NT2/D1 (cell line): ENCODE measurements around the gene KIF21B.
"Not testable (repeated sequence)": the region's sequence is repeated elsewhere in the genome, so short reads cannot be mapped to it uniquely, and the experiment has no call there.

ENCODE experiments used
- DNase-seq: peaks from one replicate; pipeline ENCODE4 v3.0.0-alpha.2; 2011; ENCODE audit warnings: low read depth, low spot score
- H3K27me3 ChIP-seq: 2 replicates; pipeline ENCODE4 v1.6.0; 2011; ENCODE audit warnings: mild to moderate bottlenecking; ENCODE audit not compliant: insufficient read length, insufficient read depth
- H3K36me3 ChIP-seq: 2 replicates; pipeline ENCODE4 v1.6.1; 2011; ENCODE audit warnings: mild to moderate bottlenecking, low read length, mixed read lengths; ENCODE audit not compliant: insufficient read depth, insufficient read length
- H3K4me1 ChIP-seq: 2 replicates; pipeline ENCODE4 v1.5.1; 2011; ENCODE audit not compliant: insufficient read depth, insufficient read length
- H3K4me3 ChIP-seq: 2 replicates; pipeline ENCODE4 v1.5.1; 2011; ENCODE audit warnings: low read depth; ENCODE audit not compliant: insufficient read length
- H3K9ac ChIP-seq: 2 replicates; pipeline ENCODE4 v1.6.0; 2011; ENCODE audit warnings: low read depth; ENCODE audit not compliant: insufficient read length
- H3K9me3 ChIP-seq: 2 replicates; pipeline ENCODE4 v1.5.1; 2011; ENCODE audit warnings: mild to moderate bottlenecking, low read length; ENCODE audit not compliant: insufficient read depth
- SUZ12 ChIP-seq: IDR thresholded peaks from 2 replicates; pipeline ENCODE4 v1.6.1; 2011; ENCODE audit not compliant: insufficient read length, insufficient read depth; ENCODE audit errors: extremely low read depth
- YY1 ChIP-seq: IDR thresholded peaks from 2 replicates; pipeline ENCODE4 v1.6.1; 2011; ENCODE audit not compliant: insufficient read length, insufficient read depth
- ZNF274 ChIP-seq: IDR thresholded peaks from 2 replicates; pipeline ENCODE4 v1.6.1; 2011; ENCODE audit warnings: mild to moderate bottlenecking, low read depth, low read length

KIF21B gene

DNA sequence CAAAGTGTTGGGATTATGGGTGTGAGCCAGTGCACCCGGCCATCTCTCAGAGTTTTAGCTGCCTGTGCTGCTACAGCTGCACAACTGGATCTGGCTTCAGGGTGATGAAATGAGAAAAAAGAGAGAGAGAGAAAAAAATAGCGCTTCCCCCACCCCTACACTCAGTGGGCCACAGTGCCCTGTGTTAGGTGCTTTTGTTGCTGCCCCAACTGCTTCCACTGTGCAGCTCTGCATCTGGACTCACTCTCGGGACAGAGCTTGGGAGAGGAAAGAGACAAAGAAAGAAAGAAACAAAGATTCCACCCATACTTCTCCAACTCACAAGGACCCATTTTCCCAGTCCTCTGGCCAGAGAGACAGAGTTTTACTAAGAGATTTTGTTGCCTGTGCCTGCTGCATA, 78.4 kb downstream of the KIF21B start:
- no peak overlapping the region for H3K4me3 ChIP-seq
- no peak for DNase-seq
- H3K27me3 ChIP-seq = no peaks in the 10 kb centered on the region
- TF ChIP-seq ZNF274 (no peak), SUZ12 (no peak), YY1 (no peak)
- no peaks in the 10 kb centered on the region for H3K4me1 ChIP-seq
- H3K9me3 ChIP-seq = peaks cover 16% of the 10 kb centered on the region; the same call in 1 of the 2 replicates
- H3K9ac ChIP-seq = no peak overlapping the region
- H3K36me3 ChIP-seq = no peaks in the 10 kb centered on the region

DNA sequence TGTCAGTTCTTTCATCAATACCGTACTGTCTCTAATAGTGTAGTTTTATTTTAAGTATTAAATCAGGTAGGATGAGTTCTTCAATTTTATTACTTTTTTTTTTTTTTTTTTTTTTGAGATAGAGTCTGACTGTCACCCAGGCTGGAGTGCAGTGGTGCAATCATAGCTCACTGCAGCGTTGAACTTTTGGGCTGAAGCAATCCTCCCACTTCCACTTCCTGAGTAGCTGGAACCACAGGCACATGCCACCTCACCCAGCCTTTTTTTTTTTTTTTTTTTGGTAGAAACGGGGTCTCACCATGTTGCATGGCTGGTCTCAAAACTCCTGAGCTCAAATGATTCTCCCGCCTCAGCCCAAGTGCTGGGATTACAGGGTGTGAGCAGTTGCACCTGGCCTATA, 84.6 kb downstream of the KIF21B start:
- H3K27me3 ChIP-seq = no peaks in the 10 kb centered on the region
- no peak for DNase-seq
- TF ChIP-seq ZNF274 (no peak), YY1 (no peak), SUZ12 (no peak)

DNA sequence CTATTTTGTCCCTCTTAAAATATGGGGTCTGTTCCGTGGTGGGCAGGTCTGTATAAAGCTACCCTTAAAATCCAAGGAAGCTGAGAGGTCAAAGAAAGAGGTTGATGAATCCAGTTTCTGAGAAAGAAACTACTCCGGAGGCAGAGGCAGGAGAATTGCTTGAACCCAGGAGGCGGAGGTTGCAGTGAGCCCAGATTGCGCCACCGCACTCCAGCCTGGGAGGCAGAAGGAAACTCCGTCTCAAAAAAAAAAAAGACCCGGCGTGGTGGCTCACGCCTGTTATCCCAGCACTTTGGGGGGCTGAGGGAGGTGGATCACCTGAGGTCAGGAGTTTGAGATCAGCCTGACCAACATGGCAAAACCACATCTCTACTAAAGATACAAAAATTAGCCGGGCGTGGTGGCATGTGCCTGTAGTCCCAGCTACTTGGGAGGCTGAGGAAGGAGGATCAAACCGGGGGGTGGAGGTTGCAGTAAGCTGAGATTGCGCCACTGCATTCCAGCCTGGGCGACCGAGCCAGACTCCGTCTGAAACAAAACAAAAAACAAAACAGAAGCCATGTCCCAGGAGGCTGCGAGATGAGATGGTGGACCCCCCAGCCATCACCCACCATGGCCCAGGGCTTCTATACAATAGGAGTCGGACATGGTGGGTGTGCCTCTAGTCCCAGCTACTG, 88.1 kb downstream of the KIF21B start:
- DNase-seq, H3K9me3 ChIP-seq, H3K9ac ChIP-seq, H3K4me1 ChIP-seq, H3K36me3 ChIP-seq, H3K4me3 ChIP-seq, H3K27me3 ChIP-seq: not testable (repeated sequence)

More for the DNA sequence above, 84.6 kb downstream of the KIF21B start:
- Histone ChIP-seq H3K4me3 (no peak overlapping the region), H3K9ac (no peak overlapping the region), H3K9me3 (no peaks in the 10 kb centered on the region), H3K36me3 (no peaks in the 10 kb centered on the region), H3K4me1 (no peaks in the 10 kb centered on the region)

DNA sequence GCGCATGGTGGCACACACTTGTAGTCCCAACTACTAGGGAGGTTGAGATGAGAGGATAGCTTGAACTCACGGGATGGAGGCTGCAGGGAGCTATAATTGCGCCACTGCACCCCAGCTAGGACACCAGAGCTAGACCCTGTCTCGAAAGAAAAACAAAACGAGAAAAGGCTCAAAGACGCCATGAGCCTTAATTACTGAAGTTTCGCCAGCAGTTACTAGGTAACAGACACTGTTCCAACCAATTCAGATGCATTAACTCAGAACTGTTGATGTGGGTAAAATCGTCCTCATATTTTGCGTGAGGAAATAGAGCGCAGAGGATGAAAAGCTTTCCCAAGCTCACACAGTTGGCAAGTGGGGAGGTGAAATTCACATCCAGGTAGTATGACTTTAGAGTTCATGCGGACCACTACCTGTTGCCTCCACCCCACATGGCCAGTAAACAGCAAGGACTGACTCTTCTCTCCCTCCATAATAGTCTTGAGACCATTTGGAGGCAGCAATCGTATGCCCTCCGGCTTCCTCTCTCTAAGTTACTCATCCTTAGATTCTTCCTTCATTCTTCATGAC, 88.8 kb downstream of the KIF21B start:
- H3K9ac ChIP-seq = no peak overlapping the region
- no peak overlapping the region for H3K4me3 ChIP-seq
- H3K9me3 ChIP-seq = no peaks in the 10 kb centered on the region

DNA sequence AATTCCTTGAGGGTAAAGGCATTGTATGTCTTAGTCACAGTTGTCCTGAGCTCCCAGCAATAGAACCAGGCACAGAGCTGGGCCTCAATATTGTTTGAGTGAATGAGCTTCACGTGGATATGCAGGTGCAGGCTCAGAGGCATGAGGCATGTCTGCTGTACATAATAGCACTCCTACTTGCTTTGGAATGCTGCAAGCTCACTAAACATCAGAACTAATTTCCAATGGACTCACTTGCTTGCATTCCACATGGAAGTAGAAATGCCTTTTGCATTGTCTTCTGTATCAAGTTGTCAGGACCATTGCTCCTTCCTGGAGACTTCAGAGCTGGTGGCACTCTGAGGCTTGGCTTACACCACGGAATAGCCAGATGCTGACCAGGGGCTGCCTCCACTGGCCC, 91.7 kb downstream of the KIF21B start:
- Histone ChIP-seq H3K4me3 (no peak overlapping the region), H3K9me3 (no peaks in the 10 kb centered on the region), H3K9ac (no peak overlapping the region), H3K4me1 (no peaks in the 10 kb centered on the region), H3K27me3 (no peaks in the 10 kb centered on the region), H3K36me3 (no peaks in the 10 kb centered on the region)
- no peak for DNase-seq
- TF ChIP-seq YY1 (no peak), SUZ12 (no peak), ZNF274 (no peak)

More for the DNA sequence above, 88.8 kb downstream of the KIF21B start:
- no peaks in the 10 kb centered on the region for H3K36me3 ChIP-seq
- DNase-seq = no peak
- no peaks in the 10 kb centered on the region for H3K4me1 ChIP-seq
- TF ChIP-seq ZNF274 (no peak), SUZ12 (no peak), YY1 (no peak)
- H3K27me3 ChIP-seq = no peaks in the 10 kb centered on the region

DNA sequence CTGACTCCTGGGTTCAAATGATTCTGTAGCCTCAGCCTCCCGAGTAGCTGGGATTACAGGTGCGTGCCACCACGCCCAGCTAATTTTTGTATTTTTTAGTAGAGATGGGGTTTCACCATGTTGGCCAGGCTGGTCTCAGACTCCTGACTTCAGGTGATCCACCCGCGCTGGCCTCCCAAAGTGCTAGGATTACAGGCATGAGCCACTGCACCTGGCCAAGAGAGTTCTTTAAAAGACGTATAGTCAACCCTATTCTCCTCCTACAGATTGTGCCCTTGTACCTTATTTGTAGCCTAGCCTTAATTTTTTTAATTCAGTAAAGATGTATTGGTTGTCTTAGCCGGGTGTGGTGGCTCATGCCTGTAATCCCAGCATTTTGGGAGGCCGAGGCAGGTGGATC, 93.2 kb downstream of the KIF21B start:
- not testable (repeated sequence) for DNase-seq, H3K36me3 ChIP-seq

DNA sequence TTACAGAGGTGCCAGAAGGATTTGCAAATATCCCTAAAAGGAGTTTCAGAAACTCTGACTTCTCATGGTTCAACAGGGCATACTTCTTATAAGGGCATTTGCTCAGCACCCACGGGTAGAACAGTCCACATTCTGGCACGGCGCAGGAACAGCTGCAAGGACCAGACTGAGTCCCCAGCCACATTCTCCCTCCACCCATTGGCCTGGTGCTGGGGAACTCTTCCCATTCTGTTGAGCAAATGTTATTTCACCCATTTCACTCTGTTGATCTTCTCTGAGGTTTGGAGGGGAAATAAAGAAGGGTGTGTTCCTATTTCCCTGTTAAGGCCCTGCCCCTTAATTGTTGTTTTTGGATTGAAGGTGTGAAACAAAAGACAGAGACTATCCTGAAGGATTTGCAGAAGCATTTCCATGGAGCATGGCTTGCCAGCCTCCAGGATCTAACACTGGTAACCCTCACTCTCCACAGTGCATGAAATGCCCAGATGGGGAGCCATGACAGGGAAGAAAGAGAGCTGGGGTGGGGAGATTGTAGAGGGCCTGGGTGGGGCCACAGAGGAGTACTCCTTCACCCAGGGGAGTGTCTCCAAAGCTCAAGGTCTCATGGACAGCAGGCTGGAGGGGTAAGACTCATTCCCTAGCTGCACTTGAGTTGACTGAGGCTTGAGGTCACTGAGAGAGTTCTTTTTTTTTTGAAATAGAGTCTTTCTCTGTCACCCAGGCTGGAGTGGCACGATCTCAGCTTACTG, 93.8 kb downstream of the KIF21B start:
- no peaks in the 10 kb centered on the region for H3K36me3 ChIP-seq
- no peak overlapping the region for H3K9ac ChIP-seq
- DNase-seq = no peak
- H3K9me3 ChIP-seq = no peaks in the 10 kb centered on the region
- TF ChIP-seq SUZ12 (no peak), ZNF274 (no peak), YY1 (no peak)
- no peaks in the 10 kb centered on the region for H3K4me1 ChIP-seq
- no peak overlapping the region for H3K4me3 ChIP-seq
- H3K27me3 ChIP-seq = no peaks in the 10 kb centered on the region

More for the DNA sequence above, 93.2 kb downstream of the KIF21B start:
- not testable (repeated sequence) for H3K9me3 ChIP-seq, H3K27me3 ChIP-seq, H3K4me1 ChIP-seq, H3K9ac ChIP-seq, H3K4me3 ChIP-seq
